ENCODE measurements around the gene MAML1. TPM values are rescaled to one million over a fixed set of nuclear protein-coding genes. Genes with fewer than 3 reads are reported as not detected.
A peak's percentile ranks its signal among the peaks of the same experiment; 100 is the strongest.
"Not testable (repeated sequence)": the region's sequence is repeated elsewhere in the genome, so short reads cannot be mapped to it uniquely, and the experiment has no call there.

The MAML1 gene
- total and polyA plus RNA-seq, 4 donors: 6.7 to 34.5 (median 20.5) TPM

- H3K27ac ChIP-seq (ENCODE audit: low read depth in 1 of 2, low read length in 1 of 2): peak overlapping the region in 1 of 2 donors; percentile 96
- H3K27me3 ChIP-seq (ENCODE audit: control insufficient read depth in 3 of 3, insufficient read depth in 3 of 3, low read length in 2 of 3): no peaks in the 10 kb centered on the region
- no peak for TF ChIP-seq CTCF (IDR thresholded peaks at IDR 0.05; ENCODE audit: control extremely low read depth, extremely low read depth)
- peaks cover 0 to 12% (median 3%) of the 10 kb centered on the region in 4 donors for H3K36me3 ChIP-seq (ENCODE audit: control insufficient read depth in 4 of 4, insufficient read depth in 4 of 4, low read length in 4 of 4)
- ATAC-seq (ENCODE audit: insufficient read depth, low FRiP score) (no peak), DNase-seq (no peak)
- 0% methylated on average over 2 of the region's 2 CpGs for WGBS, 2 donors
- peak overlapping the region; percentile 59 to 88 for H3K9ac ChIP-seq (ENCODE audit: insufficient read depth in 1 of 2, low read length in 2 of 2)
- peaks cover 4 to 18% (median 11%) of the 10 kb centered on the region in 5 donors for H3K4me1 ChIP-seq (ENCODE audit: control insufficient read depth in 5 of 5, insufficient read depth in 5 of 5, low read length in 5 of 5)
- H3K9me3 ChIP-seq (ENCODE audit: control insufficient read depth in 4 of 4, insufficient read depth in 3 of 4, low read length in 3 of 4): no peaks in the 10 kb centered on the region
- peak overlapping the region; percentile 75 for H3K4me3 ChIP-seq
Measured at GRCh38 chr5:179733772-179734126, 1.1 kb downstream of the MAML1 start.

GRCh38 chr5:179734536-179735164 is 2.0 kb downstream of the MAML1 start:
- Histone ChIP-seq H3K27ac (ENCODE audit: low read depth in 1 of 2, low read length in 1 of 2) (no peak overlapping the region), H3K9ac (ENCODE audit: insufficient read depth in 1 of 2, low read length in 2 of 2) (peak overlapping the region in 1 of 2 donors; percentile 88), H3K27me3 (ENCODE audit: control insufficient read depth in 3 of 3, insufficient read depth in 3 of 3, low read length in 2 of 3) (no peaks in the 10 kb centered on the region), H3K36me3 (ENCODE audit: control insufficient read depth in 4 of 4, insufficient read depth in 4 of 4, low read length in 4 of 4) (peaks cover 0 to 11% (median 0%) of the 10 kb centered on the region in 4 donors), H3K9me3 (ENCODE audit: control insufficient read depth in 4 of 4, insufficient read depth in 3 of 4, low read length in 3 of 4) (no peaks in the 10 kb centered on the region), H3K4me3 (no peak overlapping the region), H3K4me1 (ENCODE audit: control insufficient read depth in 5 of 5, insufficient read depth in 5 of 5, low read length in 5 of 5) (peaks cover 4 to 18% (median 11%) of the 10 kb centered on the region in 5 donors)
- no peak for DNase-seq
- no peak for ATAC-seq (ENCODE audit: insufficient read depth, low FRiP score)
- WGBS, 2 donors: 80 to 90% methylated on average over 12 of the region's 12 CpGs
- no peak for TF ChIP-seq CTCF (IDR thresholded peaks at IDR 0.05; ENCODE audit: control extremely low read depth, extremely low read depth)

- no peak overlapping the region for H3K27ac ChIP-seq (ENCODE audit: low read depth in 1 of 2, low read length in 1 of 2)
- no peaks in the 10 kb centered on the region for H3K27me3 ChIP-seq (ENCODE audit: control insufficient read depth in 3 of 3, insufficient read depth in 3 of 3, low read length in 2 of 3)
- TF ChIP-seq CTCF (IDR thresholded peaks at IDR 0.05; ENCODE audit: control extremely low read depth, extremely low read depth): no peak
- 69 to 84% methylated on average over 4 of the region's 4 CpGs for WGBS, 2 donors
- no peak overlapping the region for H3K9ac ChIP-seq (ENCODE audit: insufficient read depth in 1 of 2, low read length in 2 of 2)
- ATAC-seq (ENCODE audit: insufficient read depth, low FRiP score) (no peak), DNase-seq (no peak)
- H3K4me3 ChIP-seq: no peak overlapping the region
- no peaks in the 10 kb centered on the region for H3K9me3 ChIP-seq (ENCODE audit: control insufficient read depth in 4 of 4, insufficient read depth in 3 of 4, low read length in 3 of 4)
- H3K36me3 ChIP-seq (ENCODE audit: control insufficient read depth in 4 of 4, insufficient read depth in 4 of 4, low read length in 4 of 4): peaks cover 0 to 8% (median 1%) of the 10 kb centered on the region in 4 donors
- peaks cover 0 to 14% (median 9%) of the 10 kb centered on the region in 5 donors for H3K4me1 ChIP-seq (ENCODE audit: control insufficient read depth in 5 of 5, insufficient read depth in 5 of 5, low read length in 5 of 5)
Measured at GRCh38 chr5:179738742-179739141, 6.1 kb downstream of the MAML1 start.

- not testable (repeated sequence) for H3K9ac ChIP-seq (ENCODE audit: insufficient read depth in 1 of 2, low read length in 2 of 2); H3K36me3 ChIP-seq (ENCODE audit: control insufficient read depth in 4 of 4, insufficient read depth in 4 of 4, low read length in 4 of 4); H3K9me3 ChIP-seq (ENCODE audit: control insufficient read depth in 4 of 4, insufficient read depth in 3 of 4, low read length in 3 of 4); H3K4me1 ChIP-seq (ENCODE audit: control insufficient read depth in 5 of 5, insufficient read depth in 5 of 5, low read length in 5 of 5); ATAC-seq (ENCODE audit: insufficient read depth, low FRiP score); H3K4me3 ChIP-seq; DNase-seq; H3K27me3 ChIP-seq (ENCODE audit: control insufficient read depth in 3 of 3, insufficient read depth in 3 of 3, low read length in 2 of 3); H3K27ac ChIP-seq (ENCODE audit: low read depth in 1 of 2, low read length in 1 of 2)
- WGBS, 2 donors: 91 to 92% methylated on average over 7 of the region's 7 CpGs
Measured at GRCh38 chr5:179744106-179744505, 11.5 kb downstream of the MAML1 start.
